Karpas-422 (cell line): Measurements from ENCODE around the gene PIP4K2C. TPM values are rescaled to one million over a fixed set of nuclear protein-coding genes. Genes with fewer than 3 reads are reported as not detected.

ENCODE experiments used
- DNase-seq: peaks from one replicate; pipeline ENCODE4 v3.0.0-alpha.2; 2015
- H2AFZ ChIP-seq: fragments of 200-600 bp; sonication (generic); 2 replicates; pipeline ENCODE4 v1.6.1; 2014; ENCODE audit warnings: antibody characterized with exemption, low read length, mixed read lengths
- H3K27ac ChIP-seq: fragments of 200-600 bp; sonication (generic); 2 replicates; pipeline ENCODE4 v1.5.1; 2014; ENCODE audit warnings: mild to moderate bottlenecking, low read length, moderate library complexity
- H3K27me3 ChIP-seq: fragments of 200-600 bp; sonication (generic); 2 replicates; pipeline ENCODE4 v1.6.1; 2014; ENCODE audit warnings: low read length, mixed read lengths
- H3K36me3 ChIP-seq: fragments of 200-600 bp; sonication (generic); 2 replicates; pipeline ENCODE4 v1.6.1; 2014; ENCODE audit warnings: low read length, mixed read lengths; ENCODE audit not compliant: insufficient read depth
- H3K4me1 ChIP-seq: fragments of 200-600 bp; sonication (generic); 2 replicates; pipeline ENCODE4 v1.6.1; 2014; ENCODE audit warnings: mild to moderate bottlenecking, low read length, mixed read lengths
- H3K4me2 ChIP-seq: fragments of 200-600 bp; sonication (generic); 2 replicates; pipeline ENCODE4 v1.6.1; 2014; ENCODE audit warnings: low read length, low read depth, mild to moderate bottlenecking; ENCODE audit not compliant: poor library complexity, severe bottlenecking
- H3K4me3 ChIP-seq: fragments of 200-600 bp; sonication (generic); 2 replicates; pipeline ENCODE4 v1.5.1; 2014; ENCODE audit warnings: mild to moderate bottlenecking, antibody characterized with exemption, low read length, mixed read lengths
- H3K79me2 ChIP-seq: fragments of 200-600 bp; sonication (generic); 2 replicates; pipeline ENCODE4 v1.6.1; 2014; ENCODE audit warnings: mild to moderate bottlenecking, low read length, mixed read lengths
- H3K9ac ChIP-seq: fragments of 200-600 bp; sonication (generic); 2 replicates; pipeline ENCODE4 v1.6.0; 2014; ENCODE audit warnings: low read length
- H3K9me2 ChIP-seq: fragments of 200-600 bp; sonication (generic), shearing (Covaris generic); replicated peaks from 2 replicates; pipeline ENCODE4 v1.6.0; 2014; ENCODE audit warnings: mild to moderate bottlenecking, low read length, moderate library complexity; ENCODE audit not compliant: insufficient read depth
- H3K9me3 ChIP-seq: fragments of 300-700, 200-600 bp; sonication (generic); 2 replicates; pipeline ENCODE4 v1.6.1; 2014; ENCODE audit warnings: low read length, mixed read lengths
- H4K20me1 ChIP-seq: fragments of 200-600 bp; sonication (generic); 2 replicates; pipeline ENCODE4 v1.6.1; 2014; ENCODE audit warnings: mild to moderate bottlenecking, antibody characterized with exemption, low read length, low read depth; ENCODE audit not compliant: insufficient read depth
- total RNA-seq: library from RNA; depleted of rRNA; stranded (reverse); fragments of >200 nt; shearing (Covaris generic); gene quantifications from 2 replicates; pipeline ENCODE4 v1.2.3, GENCODE V29; 2014; ENCODE audit warnings: low replicate concordance

PIP4K2C gene
- total RNA-seq, 1 experiment from 2014 or later, result 23.9 TPM

- H3K36me3 ChIP-seq, result no peaks in the 10 kb centered on the region
- no peaks in the 10 kb centered on the region; the same call in 1 of the 2 replicates for H4K20me1 ChIP-seq
- no peaks in the 10 kb centered on the region for H3K4me1 ChIP-seq
- no peak overlapping the region for H3K4me3 ChIP-seq
- H2AFZ ChIP-seq, result no peak overlapping the region
- H3K27ac ChIP-seq, result no peak overlapping the region
- no peak for DNase-seq
- H3K9ac ChIP-seq, result no peak overlapping the region
- no peaks in the 10 kb centered on the region for H3K27me3 ChIP-seq
- H3K4me2 ChIP-seq, result no peak overlapping the region
- no peaks in the 10 kb centered on the region for H3K9me3 ChIP-seq
- H3K79me2 ChIP-seq, result no peaks in the 10 kb centered on the region
- no peaks in the 10 kb centered on the region for H3K9me2 ChIP-seq
These were observed 31.6 kb downstream of the PIP4K2C start for GRCh38 chr12:57622293-57623245.

- no peak overlapping the region for H3K9ac ChIP-seq
- no peak overlapping the region for H3K4me3 ChIP-seq
- H4K20me1 ChIP-seq, result no peaks in the 10 kb centered on the region; the same call in 1 of the 2 replicates
- no peaks in the 10 kb centered on the region for H3K27me3 ChIP-seq
- no peaks in the 10 kb centered on the region for H3K9me2 ChIP-seq
- no peaks in the 10 kb centered on the region for H3K4me1 ChIP-seq
- H3K4me2 ChIP-seq, result no peak overlapping the region
- H3K9me3 ChIP-seq, result no peaks in the 10 kb centered on the region
- H2AFZ ChIP-seq, result no peak overlapping the region
- DNase-seq, result no peak
- H3K36me3 ChIP-seq, result no peaks in the 10 kb centered on the region
- no peaks in the 10 kb centered on the region for H3K79me2 ChIP-seq
- no peak overlapping the region for H3K27ac ChIP-seq
These were observed 32.4 kb downstream of the PIP4K2C start for GRCh38 chr12:57623385-57623784.

GRCh38 chr12:57623811-57624390 is 32.9 kb downstream of the PIP4K2C start:
- DNase-seq, result no peak
- no peaks in the 10 kb centered on the region for H3K4me1 ChIP-seq
- H3K4me2 ChIP-seq, result no peak overlapping the region
- H2AFZ ChIP-seq, result no peak overlapping the region
- no peaks in the 10 kb centered on the region; the same call in 1 of the 2 replicates for H4K20me1 ChIP-seq
- no peaks in the 10 kb centered on the region for H3K36me3 ChIP-seq
- H3K79me2 ChIP-seq, result no peaks in the 10 kb centered on the region
- no peak overlapping the region for H3K9ac ChIP-seq
- H3K9me2 ChIP-seq, result no peaks in the 10 kb centered on the region
- H3K27me3 ChIP-seq, result no peaks in the 10 kb centered on the region
- H3K27ac ChIP-seq, result no peak overlapping the region
- H3K4me3 ChIP-seq, result no peak overlapping the region
- H3K9me3 ChIP-seq, result no peaks in the 10 kb centered on the region

GRCh38 chr12:57624441-57625220 is 33.6 kb downstream of the PIP4K2C start:
- no peaks in the 10 kb centered on the region for H3K4me1 ChIP-seq

GRCh38 chr12:57625261-57626032 is 34.5 kb downstream of the PIP4K2C start:
- Histone ChIP-seq H3K9me3 (no peaks in the 10 kb centered on the region), H4K20me1 (no peaks in the 10 kb centered on the region; the same call in 1 of the 2 replicates), H3K9me2 (no peaks in the 10 kb centered on the region), H3K27me3 (no peaks in the 10 kb centered on the region), H3K36me3 (no peaks in the 10 kb centered on the region), H3K4me2 (no peak overlapping the region), H3K4me3 (no peak overlapping the region), H3K4me1 (no peaks in the 10 kb centered on the region), H3K79me2 (no peaks in the 10 kb centered on the region), H3K9ac (no peak overlapping the region), H2AFZ (no peak overlapping the region), H3K27ac (no peak overlapping the region)
- no peak for DNase-seq

More at GRCh38 chr12:57624441-57625220, 33.6 kb downstream of the PIP4K2C start:
- H3K27me3 ChIP-seq, result no peaks in the 10 kb centered on the region
- H3K4me3 ChIP-seq, result no peak overlapping the region
- H3K4me2 ChIP-seq, result no peak overlapping the region
- H3K36me3 ChIP-seq, result no peaks in the 10 kb centered on the region
- no peaks in the 10 kb centered on the region for H3K79me2 ChIP-seq
- H2AFZ ChIP-seq, result no peak overlapping the region
- no peak overlapping the region for H3K27ac ChIP-seq
- no peaks in the 10 kb centered on the region for H3K9me3 ChIP-seq
- DNase-seq, result no peak
- no peaks in the 10 kb centered on the region for H3K9me2 ChIP-seq
- H4K20me1 ChIP-seq, result no peaks in the 10 kb centered on the region; the same call in 1 of the 2 replicates
- H3K9ac ChIP-seq, result no peak overlapping the region

DNA sequence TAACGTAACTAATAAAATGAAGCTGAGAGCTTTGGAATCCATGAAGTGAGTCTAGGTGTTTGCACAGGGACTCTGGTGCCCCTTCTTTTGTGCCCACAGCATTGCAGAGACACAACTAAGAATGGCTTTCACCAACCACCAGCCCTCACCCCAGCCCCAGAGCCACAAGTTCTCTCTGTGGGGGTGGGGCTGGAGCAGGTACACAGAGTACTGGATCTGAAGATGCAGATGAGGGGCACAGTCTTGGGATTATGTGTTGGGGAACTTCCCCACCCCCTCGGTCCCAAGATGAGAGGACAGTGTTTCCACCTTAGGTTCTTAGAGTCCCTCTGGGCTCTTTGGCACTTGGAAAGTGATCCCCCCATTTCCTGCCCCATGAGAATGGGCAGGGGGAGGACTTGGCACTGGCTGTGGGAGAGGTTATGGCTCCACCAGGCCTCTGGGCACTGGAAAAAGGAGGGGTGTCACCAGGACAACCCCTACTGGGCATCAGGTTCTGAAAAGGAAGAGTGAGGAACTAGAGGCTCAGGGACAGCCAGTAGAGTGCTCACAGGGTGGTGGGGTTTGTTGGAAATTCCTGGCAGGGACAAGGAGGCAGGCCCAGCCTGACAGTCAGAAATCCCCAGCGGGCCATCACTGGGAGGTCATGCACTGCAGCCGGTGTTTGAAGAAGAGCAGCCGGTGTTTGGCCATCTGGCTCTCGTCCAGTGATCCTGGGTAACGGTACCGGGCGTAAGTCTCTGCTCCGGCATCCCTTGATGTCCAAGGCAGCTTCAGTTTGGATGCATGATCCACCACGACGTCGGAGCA is 35.3 kb downstream of the PIP4K2C start:
- Histone ChIP-seq H3K27me3 (no peaks in the 10 kb centered on the region), H3K4me2 (no peak overlapping the region), H3K9ac (no peak overlapping the region), H3K9me2 (no peaks in the 10 kb centered on the region), H3K4me1 (no peaks in the 10 kb centered on the region), H3K79me2 (no peaks in the 10 kb centered on the region), H4K20me1 (no peaks in the 10 kb centered on the region; the same call in 1 of the 2 replicates), H3K36me3 (no peaks in the 10 kb centered on the region), H3K27ac (no peak overlapping the region), H2AFZ (no peak overlapping the region), H3K4me3 (no peak overlapping the region), H3K9me3 (no peaks in the 10 kb centered on the region)
- no peak for DNase-seq

- Histone ChIP-seq H3K9me2 (no peaks in the 10 kb centered on the region), H3K4me2 (no peak overlapping the region), H3K4me1 (no peaks in the 10 kb centered on the region), H3K9me3 (no peaks in the 10 kb centered on the region), H2AFZ (no peak overlapping the region), H3K27ac (no peak overlapping the region), H3K36me3 (no peaks in the 10 kb centered on the region), H3K4me3 (no peak overlapping the region), H4K20me1 (no peaks in the 10 kb centered on the region; the same call in 1 of the 2 replicates), H3K27me3 (no peaks in the 10 kb centered on the region), H3K79me2 (no peaks in the 10 kb centered on the region), H3K9ac (no peak overlapping the region)
- no peak for DNase-seq
These were observed 36.0 kb downstream of the PIP4K2C start for GRCh38 chr12:57626921-57627445.
